ENCODE measurements around the gene PDZD2.

DNA sequence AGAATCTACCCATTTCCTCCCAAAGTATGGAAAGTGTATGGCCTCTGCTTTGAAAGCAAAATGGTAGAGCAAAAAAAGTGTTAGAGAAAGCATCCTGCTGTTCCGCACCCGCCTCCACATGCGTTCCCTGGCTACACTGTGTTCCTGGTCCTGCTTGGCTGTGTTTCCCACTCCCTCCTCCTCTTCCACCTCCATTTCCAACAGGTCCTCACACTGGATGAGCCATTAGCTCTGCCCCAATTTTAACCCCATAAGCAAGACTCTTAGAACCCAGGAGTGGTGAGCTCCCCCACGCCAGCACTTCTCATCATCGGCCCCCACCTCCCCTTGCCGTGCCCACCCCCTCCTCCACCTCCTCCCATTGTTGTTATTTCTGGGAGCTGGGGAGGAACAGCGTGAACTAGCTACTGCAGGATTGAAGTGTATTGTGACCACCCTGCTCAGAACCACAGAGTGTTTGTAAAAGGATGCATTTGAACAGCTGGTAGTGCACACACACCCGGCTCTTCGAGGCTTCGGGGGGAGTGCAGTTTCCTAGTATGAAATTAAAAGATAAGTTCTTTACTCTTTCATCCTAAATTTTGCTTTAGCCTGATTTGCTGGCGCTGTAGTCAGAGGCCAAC lies 120.0 kb downstream of the PDZD2 start:
- TF ChIP-seq, protein P1, sequence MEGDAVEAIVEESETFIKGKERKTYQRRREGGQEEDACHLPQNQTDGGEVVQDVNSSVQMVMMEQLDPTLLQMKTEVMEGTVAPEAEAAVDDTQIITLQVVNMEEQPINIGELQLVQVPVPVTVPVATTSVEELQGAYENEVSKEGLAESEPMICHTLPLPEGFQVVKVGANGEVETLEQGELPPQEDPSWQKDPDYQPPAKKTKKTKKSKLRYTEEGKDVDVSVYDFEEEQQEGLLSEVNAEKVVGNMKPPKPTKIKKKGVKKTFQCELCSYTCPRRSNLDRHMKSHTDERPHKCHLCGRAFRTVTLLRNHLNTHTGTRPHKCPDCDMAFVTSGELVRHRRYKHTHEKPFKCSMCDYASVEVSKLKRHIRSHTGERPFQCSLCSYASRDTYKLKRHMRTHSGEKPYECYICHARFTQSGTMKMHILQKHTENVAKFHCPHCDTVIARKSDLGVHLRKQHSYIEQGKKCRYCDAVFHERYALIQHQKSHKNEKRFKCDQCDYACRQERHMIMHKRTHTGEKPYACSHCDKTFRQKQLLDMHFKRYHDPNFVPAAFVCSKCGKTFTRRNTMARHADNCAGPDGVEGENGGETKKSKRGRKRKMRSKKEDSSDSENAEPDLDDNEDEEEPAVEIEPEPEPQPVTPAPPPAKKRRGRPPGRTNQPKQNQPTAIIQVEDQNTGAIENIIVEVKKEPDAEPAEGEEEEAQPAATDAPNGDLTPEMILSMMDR (IDR thresholded peaks at IDR 0.05; ENCODE audit: insufficient read depth, low read length), result no peak
- TF ChIP-seq POLR2AphosphoS5 (IDR thresholded peaks at IDR 0.05; ENCODE audit: low read depth), result no peak

Data from HL-60 (cell line).